H9 (cell line): Measurements from ENCODE around the gene EDARADD. TPM values are rescaled to one million over a fixed set of nuclear protein-coding genes. Genes with fewer than 3 reads are reported as not detected.

ENCODE experiments used
- DNase-seq: peaks from one replicate; pipeline ENCODE4 v3.0.0-alpha.2; 2017
- H2AFZ ChIP-seq: one replicate; pipeline ENCODE4 v1.6.1; 2013; ENCODE audit warnings: mild to moderate bottlenecking, low read length, control low read depth, moderate library complexity
- H2AK5ac ChIP-seq: 2 replicates; pipeline ENCODE4 v1.6.1; 2013; ENCODE audit warnings: low read length, control low read depth, mixed read lengths; ENCODE audit not compliant: insufficient read length
- H2BK120ac ChIP-seq: one replicate; pipeline ENCODE4 v1.6.1; 2013; ENCODE audit warnings: low read depth, mild to moderate bottlenecking, low read length, control low read depth, inconsistent platforms; ENCODE audit not compliant: poor library complexity, severe bottlenecking
- H2BK12ac ChIP-seq: 2 replicates; pipeline ENCODE4 v1.6.1; 2013; ENCODE audit warnings: low read length, control low read depth, mixed read lengths, low read depth; ENCODE audit not compliant: insufficient read length
- H2BK15ac ChIP-seq: 2 replicates; pipeline ENCODE4 v1.6.1; 2013; ENCODE audit warnings: low read depth, low read length, control low read depth
- H2BK20ac ChIP-seq: one replicate; pipeline ENCODE4 v1.6.1; 2013; ENCODE audit warnings: low read depth, mild to moderate bottlenecking, low read length, control low read depth, inconsistent platforms; ENCODE audit not compliant: poor library complexity, severe bottlenecking
- H2BK5ac ChIP-seq: 2 replicates; pipeline ENCODE4 v1.6.1; 2013; ENCODE audit warnings: low read length, control low read depth, mixed read lengths; ENCODE audit not compliant: insufficient read length
- H3K14ac ChIP-seq: 2 replicates; pipeline ENCODE4 v1.6.1; 2013; ENCODE audit warnings: low read length, control low read depth; ENCODE audit not compliant: insufficient read depth
- H3K18ac ChIP-seq: 2 replicates; pipeline ENCODE4 v1.6.1; 2013; ENCODE audit warnings: low read depth, mild to moderate bottlenecking, mixed read lengths, low read length, control low read depth; ENCODE audit not compliant: insufficient read length
- H3K23ac ChIP-seq: 2 replicates; pipeline ENCODE4 v1.6.1; 2013; ENCODE audit warnings: low read length, control low read depth, mixed read lengths, low read depth; ENCODE audit not compliant: insufficient read length
- H3K23me2 ChIP-seq: 2 replicates; pipeline ENCODE4 v1.6.1; 2013; ENCODE audit warnings: low read depth, mild to moderate bottlenecking, mixed read lengths, low read length, control low read depth; ENCODE audit not compliant: insufficient read length, poor library complexity, severe bottlenecking
- H3K27ac ChIP-seq: 2 replicates; pipeline ENCODE4 v1.5.1; 2013; ENCODE audit warnings: low read length, control low read depth, mixed read lengths, low read depth; ENCODE audit not compliant: insufficient read length
- H3K27me3 ChIP-seq: 2 replicates; pipeline ENCODE4 v1.6.1; 2013; ENCODE audit warnings: low read length, control low read depth, inconsistent platforms; ENCODE audit not compliant: insufficient read depth
- H3K4ac ChIP-seq: 2 replicates; pipeline ENCODE4 v1.6.1; 2013; ENCODE audit warnings: low read depth, mild to moderate bottlenecking, control low read depth, inconsistent platforms, low read length, moderate library complexity
- H3K4me1 ChIP-seq: 2 replicates; pipeline ENCODE4 v1.6.1; 2013; ENCODE audit warnings: low read length, control low read depth, inconsistent platforms; ENCODE audit not compliant: insufficient read depth
- H3K4me2 ChIP-seq: 2 replicates; pipeline ENCODE4 v1.6.1; 2013; ENCODE audit warnings: low read length, control low read depth, mixed read lengths; ENCODE audit not compliant: insufficient read length, insufficient read depth
- H3K56ac ChIP-seq: 2 replicates; pipeline ENCODE4 v1.6.1; 2013; ENCODE audit warnings: low read depth, mild to moderate bottlenecking, mixed read lengths, low read length, control low read depth; ENCODE audit not compliant: insufficient read length
- H3K79me1 ChIP-seq: 2 replicates; pipeline ENCODE4 v1.6.1; 2013; ENCODE audit warnings: low read depth, mild to moderate bottlenecking, moderate library complexity, low read length, control low read depth, inconsistent platforms; ENCODE audit not compliant: insufficient read depth, poor library complexity, severe bottlenecking
- H3K79me2 ChIP-seq: 2 replicates; pipeline ENCODE4 v1.6.1; 2013; ENCODE audit warnings: low read length, control low read depth, inconsistent platforms; ENCODE audit not compliant: insufficient read depth
- H3K9ac ChIP-seq: 2 replicates; pipeline ENCODE4 v1.6.1; 2013; ENCODE audit warnings: low read length, control low read depth, mixed read lengths; ENCODE audit not compliant: insufficient read length; ENCODE audit errors: extremely low read depth
- H3K9me3 ChIP-seq: one replicate; pipeline ENCODE4 v1.6.1; 2013; ENCODE audit warnings: low read depth, low read length, inconsistent platforms; ENCODE audit not compliant: control insufficient read depth
- H3T11ph ChIP-seq: one replicate; pipeline ENCODE4 v1.6.1; 2013; ENCODE audit warnings: mild to moderate bottlenecking, low read length, control low read depth, inconsistent platforms
- H4K20me1 ChIP-seq: one replicate; pipeline ENCODE4 v1.6.1; 2013; ENCODE audit not compliant: control insufficient read depth, insufficient read length, insufficient read depth
- H4K5ac ChIP-seq: 2 replicates; pipeline ENCODE4 v1.6.1; 2013; ENCODE audit warnings: low read depth, mild to moderate bottlenecking, mixed read lengths, low read length, control low read depth; ENCODE audit not compliant: insufficient read length
- H4K8ac ChIP-seq: replicated peaks from 2 replicates; pipeline ENCODE4 v1.6.1; 2013; ENCODE audit warnings: low read length, control low read depth, mixed read lengths, low read depth; ENCODE audit not compliant: insufficient read length
- H4K91ac ChIP-seq: 2 replicates; pipeline ENCODE4 v1.6.1; 2013; ENCODE audit warnings: low read depth, mild to moderate bottlenecking, moderate library complexity, mixed read lengths, low read length, control low read depth; ENCODE audit not compliant: insufficient read length
- H3K27ac Mint-ChIP-seq, 3 experiments: 2 replicates in 2 of 3; 3 replicates in 1 of 3; pipeline ENCODE4 v1.8.0; 2020 to 2021; ENCODE audit warnings: mixed read lengths in 3 of 3, mild to moderate bottlenecking in 1 of 3, moderate library complexity in 1 of 3
- H3K27me3 Mint-ChIP-seq: 2 replicates; pipeline ENCODE4 v1.8.0; 2021; ENCODE audit warnings: low read depth, mild to moderate bottlenecking, moderate library complexity, mixed read lengths
- H3K36me3 Mint-ChIP-seq, 3 experiments: 2 replicates in 2 of 3; 3 replicates in 1 of 3; pipeline ENCODE4 v1.8.0; 2020 to 2021; ENCODE audit warnings: low read depth in 3 of 3, mixed read lengths in 3 of 3; ENCODE audit not compliant: insufficient read depth in 1 of 3
- H3K4me1 Mint-ChIP-seq, 2 experiments: 2 replicates each; pipeline ENCODE4 v1.8.0; 2020; ENCODE audit warnings: mixed read lengths in 2 of 2
- H3K4me3 Mint-ChIP-seq, 2 experiments: 2 replicates in 1 of 2; 3 replicates in 1 of 2; pipeline ENCODE4 v1.8.0; 2020 to 2021; ENCODE audit warnings: mild to moderate bottlenecking in 2 of 2, mixed read lengths in 2 of 2, moderate library complexity in 1 of 2
- H3K9me3 Mint-ChIP-seq, 2 experiments: 2 replicates in 1 of 2; 3 replicates in 1 of 2; pipeline ENCODE4 v1.8.0; 2020; ENCODE audit warnings: mild to moderate bottlenecking in 2 of 2, mixed read lengths in 2 of 2, moderate library complexity in 1 of 2
- CTCF ChIP-seq: fragments of 200-600 bp; sonication (generic); conservative IDR thresholded peaks from 3 replicates; pipeline ENCODE4 v1.8.0; 2021; ENCODE audit warnings: antibody characterized with exemption, mild to moderate bottlenecking
- WGBS: extraction: QIAGEN DNeasy Blood & Tissue Kit; methylation state at CpG from one replicate; pipeline ENCODE4 v1.1.7; 2013; ENCODE audit warnings: missing lambda C conversion rate, low lambda C conversion rate, mixed read lengths; ENCODE audit not compliant: insufficient read length; ENCODE audit errors: extremely low coverage; 5-methylcytosine and 5-hydroxymethylcytosine counted together
- total RNA-seq: library from RNA; stranded (reverse); gene quantifications from 2 replicates; pipeline ENCODE4 v1.2.1, GENCODE V29; 2021

The EDARADD gene
- total RNA-seq, 1 experiment from 2014 or later, result 3.8 TPM

GRCh38 chr1:236426215-236426614 is 32.1 kb downstream of the EDARADD start:
- no peak overlapping the region for H3K23ac ChIP-seq
- H3K14ac ChIP-seq, result no peak overlapping the region
- no peak for DNase-seq
- no peak overlapping the region for H3K4ac ChIP-seq
- no peaks in the 10 kb centered on the region; the same call in 1 of the 2 replicates for H3K79me2 ChIP-seq
- no peak overlapping the region for H3T11ph ChIP-seq
- H3K27me3 ChIP-seq, result no peaks in the 10 kb centered on the region
- H3K4me1 ChIP-seq, result no peaks in the 10 kb centered on the region
- Mint-ChIP-seq H3K4me3 (no peak overlapping the region), H3K9me3 (peaks cover 14 to 18% of the 10 kb centered on the region in 2 experiments), H3K27me3 (no peaks in the 10 kb centered on the region), H3K36me3 (peaks cover 10 to 23% (median 18%) of the 10 kb centered on the region in 3 experiments), H3K27ac (no peak overlapping the region; a peak in 1 of 7 replicates), H3K4me1 (no peaks in the 10 kb centered on the region)
- H3K9me3 ChIP-seq, result no peaks in the 10 kb centered on the region
- no peak overlapping the region for H2BK20ac ChIP-seq
- H3K9ac ChIP-seq, result no peak overlapping the region
- H3K4me2 ChIP-seq, result no peak overlapping the region
- H3K27ac ChIP-seq, result no peak overlapping the region
- no peak overlapping the region for H2AFZ ChIP-seq
- no peaks in the 10 kb centered on the region for H3K23me2 ChIP-seq
- H4K5ac ChIP-seq, result no peak overlapping the region
- no peak for TF ChIP-seq CTCF
- no peak overlapping the region for H3K56ac ChIP-seq
- no peak overlapping the region for H4K8ac ChIP-seq
- no peak overlapping the region for H4K91ac ChIP-seq
- no peak overlapping the region for H2AK5ac ChIP-seq
- H4K20me1 ChIP-seq, result no peaks in the 10 kb centered on the region
- no peak overlapping the region for H2BK12ac ChIP-seq
- no peak overlapping the region for H3K18ac ChIP-seq
- H3K79me1 ChIP-seq, result no peaks in the 10 kb centered on the region
- no CpG with 5 or more reads among the region's 3 CpGs for WGBS
- no peak overlapping the region for H2BK120ac ChIP-seq
- no peak overlapping the region for H2BK15ac ChIP-seq
- H2BK5ac ChIP-seq, result no peak overlapping the region
